CD14-positive monocyte (primary cell): ENCODE measurements around the gene GIN1. TPM values are rescaled to one million over a fixed set of nuclear protein-coding genes. Genes with fewer than 3 reads are reported as not detected.

Experiments used
- DNase-seq, 3 donors: peaks; one replicate each; pipeline ENCODE4 v3.0.0-alpha.2; 2011 to 2022
- H2AFZ ChIP-seq: 2 replicates; pipeline ENCODE4 v1.6.0; 2012; ENCODE audit warnings: mild to moderate bottlenecking, low read depth, low read length, inconsistent platforms; ENCODE audit not compliant: insufficient read depth, poor library complexity, severe bottlenecking
- H3K27ac ChIP-seq, 2 donors: 1 replicate in 1 of 2; 2 replicates in 1 of 2; pipeline ENCODE4 v1.5.1; 2012 to 2013; ENCODE audit warnings: low read length in 2 of 2, control low read depth in 1 of 2, inconsistent platforms in 1 of 2, low read depth in 1 of 2, mild to moderate bottlenecking in 1 of 2
- H3K27me3 ChIP-seq, 2 donors: one replicate each; pipeline versions ENCODE4 v1.6.0 to v1.6.1; 2011 to 2013; ENCODE audit warnings: low read length in 2 of 2; ENCODE audit not compliant: control insufficient read depth in 2 of 2, insufficient read depth in 2 of 2
- H3K36me3 ChIP-seq, 2 donors: replicated peaks in 1 of 2; 1 replicate in 1 of 2; 2 replicates in 1 of 2; pipeline versions ENCODE4 v1.5.1 to v1.6.1; 2012 to 2013; ENCODE audit warnings: low read length in 2 of 2, control low read depth in 1 of 2, inconsistent platforms in 1 of 2, mild to moderate bottlenecking in 1 of 2; ENCODE audit not compliant: insufficient read depth in 2 of 2, control insufficient read depth in 1 of 2
- H3K4me1 ChIP-seq, 2 donors: 1 replicate in 1 of 2; 2 replicates in 1 of 2; pipeline versions ENCODE4 v1.5.1 to v1.6.1; 2012 to 2013; ENCODE audit warnings: low read length in 2 of 2, control low read depth in 1 of 2, inconsistent platforms in 1 of 2, mild to moderate bottlenecking in 1 of 2, moderate library complexity in 1 of 2; ENCODE audit not compliant: insufficient read depth in 2 of 2, control insufficient read depth in 1 of 2
- H3K4me2 ChIP-seq: replicated peaks from 2 replicates; pipeline ENCODE3; 2012; ENCODE audit warnings: low read length, moderate library complexity, mild to moderate bottlenecking; ENCODE audit not compliant: poor library complexity, severe bottlenecking; ENCODE audit errors: extremely low read depth
- H3K4me3 ChIP-seq, 3 experiments: fragments of 200-600 bp in 1 of 3; sonication (generic) in 1 of 3; replicated peaks in 1 of 3; 1 replicate in 2 of 3; 2 replicates in 1 of 3; pipeline ENCODE4 v1.5.1; 2011 to 2013; ENCODE audit warnings: low read length in 3 of 3, mild to moderate bottlenecking in 3 of 3, control low read depth in 2 of 3, low read depth in 2 of 3, inconsistent platforms in 1 of 3, moderate library complexity in 1 of 3
- H3K79me2 ChIP-seq: 2 replicates; pipeline ENCODE4 v1.6.0; 2012; ENCODE audit warnings: mild to moderate bottlenecking, control low read depth, inconsistent platforms, low read length, moderate library complexity; ENCODE audit not compliant: insufficient read depth
- H3K9ac ChIP-seq: 2 replicates; pipeline ENCODE4 v1.6.0; 2017; ENCODE audit warnings: low read length, mild to moderate bottlenecking; ENCODE audit not compliant: insufficient read depth, poor library complexity, severe bottlenecking
- H3K9me3 ChIP-seq, 2 donors: replicated peaks in 1 of 2; 1 replicate in 1 of 2; 2 replicates in 1 of 2; pipeline versions ENCODE4 v1.5.1 to v1.6.1; 2012 to 2013; ENCODE audit warnings: low read length in 2 of 2, control low read depth in 1 of 2; ENCODE audit not compliant: control insufficient read depth in 1 of 2, insufficient read depth in 1 of 2
- H4K20me1 ChIP-seq: 2 replicates; pipeline ENCODE4 v1.6.0; 2012; ENCODE audit warnings: mild to moderate bottlenecking, low read length, control low read depth, moderate library complexity; ENCODE audit not compliant: insufficient read depth
- H3K27ac Mint-ChIP-seq, 7 donors: one replicate each; pipeline ENCODE4 v1.8.0; 2020; ENCODE audit warnings: mild to moderate bottlenecking in 7 of 7, mixed read lengths in 7 of 7, moderate library complexity in 6 of 7, inconsistent platforms in 2 of 7
- H3K27me3 Mint-ChIP-seq, 3 donors: one replicate each; pipeline ENCODE4 v1.8.0; 2021 to 2022; ENCODE audit warnings: low read depth in 3 of 3, mild to moderate bottlenecking in 3 of 3, mixed read lengths in 3 of 3, moderate library complexity in 3 of 3, inconsistent platforms in 1 of 3
- H3K36me3 Mint-ChIP-seq, 2 donors: one replicate each; pipeline ENCODE4 v1.8.0; 2020; ENCODE audit warnings: mixed read lengths in 2 of 2, inconsistent platforms in 1 of 2, mild to moderate bottlenecking in 1 of 2
- H3K4me1 Mint-ChIP-seq: one replicate; pipeline ENCODE4 v1.8.0; 2020; ENCODE audit warnings: mild to moderate bottlenecking, mixed read lengths
- H3K4me3 Mint-ChIP-seq, 2 donors: one replicate each; pipeline ENCODE4 v1.8.0; 2020; ENCODE audit warnings: mild to moderate bottlenecking in 2 of 2, mixed read lengths in 2 of 2, moderate library complexity in 1 of 2
- H3K9me3 Mint-ChIP-seq, 7 donors: one replicate each; pipeline ENCODE4 v1.8.0; 2020 to 2022; ENCODE audit warnings: mixed read lengths in 7 of 7, mild to moderate bottlenecking in 6 of 7, moderate library complexity in 6 of 7, inconsistent platforms in 2 of 7
- CTCF ChIP-seq: fragments of 200-600 bp; IDR thresholded peaks from one replicate; pipeline ENCODE4 v1.8.0; 2022; ENCODE audit warnings: antibody characterized with exemption, mild to moderate bottlenecking
- WGBS: methylation state at CpG from one replicate; pipeline ENCODE4 v1.1.5; 2013; ENCODE audit warnings: missing lambda C conversion rate; ENCODE audit not compliant: insufficient coverage; 5-methylcytosine and 5-hydroxymethylcytosine counted together
- intact Hi-C, 2 donors: fragments of 100-400 bp; cut with micrococcal nuclease; formaldehyde crosslinking; loops; one replicate each; pipeline versions ENCODE4 v1.15.0 to v1.15.1; 2023
- polyA plus RNA-seq, 3 donors: library from polyadenylated mRNA; depleted of rRNA in 1 of 3; unstranded in 2 of 3; stranded (reverse) in 1 of 3; fragments of 300-500 nt in 2 of 3; fragments of >200 nt in 1 of 3; fragmentation: Illumina TruSeq in 2 of 3; gene quantifications; 1 replicate in 2 of 3; 2 replicates in 1 of 3; pipeline ENCODE4 v1.2.3, GENCODE V29; 2012 to 2021

GIN1 gene
- polyA plus RNA-seq, 3 donors, result 2.2 to 4.7 (median 3.7) TPM

DNA sequence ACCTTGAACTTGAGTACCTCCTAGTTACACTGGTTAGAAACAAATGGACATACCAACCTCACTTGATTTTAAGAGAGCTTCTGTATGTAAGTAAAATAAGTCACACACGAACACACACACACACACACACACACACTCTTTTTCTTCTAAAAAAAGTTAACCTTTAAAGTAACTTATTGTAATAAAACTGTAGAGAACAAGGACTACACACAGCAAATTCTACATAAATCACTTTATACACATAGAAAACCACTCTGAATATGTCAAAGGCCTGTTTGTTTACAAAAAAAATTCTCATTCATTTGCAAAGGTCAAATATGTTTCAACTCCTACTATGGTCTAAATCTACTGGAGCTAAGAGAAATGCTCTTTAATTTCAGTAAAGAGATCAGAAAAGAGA is 29.1 kb downstream of the GIN1 start:
- H3K9me3 Mint-ChIP-seq, result peaks cover 1 to 9% (median 2%) of the 10 kb centered on the region in 7 donors
- H3K4me1 ChIP-seq, result no peaks in the 10 kb centered on the region
- H3K4me2 ChIP-seq, result no peak overlapping the region
- H3K27ac ChIP-seq, result no peak overlapping the region
- H3K79me2 ChIP-seq, result no peaks in the 10 kb centered on the region
- peaks cover 0 to 4% of the 10 kb centered on the region in 2 donors for H3K9me3 ChIP-seq
- no peaks in the 10 kb centered on the region for H4K20me1 ChIP-seq
- H3K4me3 ChIP-seq, result no peak overlapping the region
- H3K27me3 ChIP-seq, result no peaks in the 10 kb centered on the region
- peaks cover 2% of the 10 kb centered on the region for H3K4me1 Mint-ChIP-seq
- peaks cover 53 to 64% of the 10 kb centered on the region in 2 donors for H3K36me3 Mint-ChIP-seq
- DNase-seq, result no peak
- no peak overlapping the region for H2AFZ ChIP-seq
- H3K4me3 Mint-ChIP-seq, result no peak overlapping the region
- H3K27ac Mint-ChIP-seq, result no peak overlapping the region
- peaks cover 23 to 63% of the 10 kb centered on the region in 2 donors for H3K36me3 ChIP-seq
- WGBS, result no CpG with 5 or more reads among the region's 1 CpG
- no peaks in the 10 kb centered on the region for H3K27me3 Mint-ChIP-seq
- intact Hi-C loops, result no loop called here
- TF ChIP-seq CTCF, result no peak
- no peak overlapping the region for H3K9ac ChIP-seq

GRCh38 chr5:103089272-103089671 is 30.7 kb downstream of the GIN1 start:
- no peaks in the 10 kb centered on the region for H3K79me2 ChIP-seq
- H3K4me1 ChIP-seq, result no peaks in the 10 kb centered on the region
- no peak overlapping the region for H3K4me3 ChIP-seq
- peaks cover 28 to 72% of the 10 kb centered on the region in 2 donors for H3K36me3 ChIP-seq
- H3K36me3 Mint-ChIP-seq, result peaks cover 62 to 74% of the 10 kb centered on the region in 2 donors
- intact Hi-C loops, result no loop called here
- H3K9me3 Mint-ChIP-seq, result peaks cover 1 to 16% (median 10%) of the 10 kb centered on the region in 7 donors
- H4K20me1 ChIP-seq, result no peaks in the 10 kb centered on the region
- H3K27me3 Mint-ChIP-seq, result no peaks in the 10 kb centered on the region
- H2AFZ ChIP-seq, result no peak overlapping the region
- H3K9me3 ChIP-seq, result peaks cover 7 to 12% of the 10 kb centered on the region in 2 donors
- H3K9ac ChIP-seq, result no peak overlapping the region
- H3K27me3 ChIP-seq, result no peaks in the 10 kb centered on the region
- DNase-seq, result no peak
- no peak overlapping the region for H3K4me2 ChIP-seq
- no CpG with 5 or more reads among the region's 1 CpG for WGBS
- no peak overlapping the region for H3K27ac ChIP-seq
- no peak overlapping the region for H3K27ac Mint-ChIP-seq
- no peaks in the 10 kb centered on the region for H3K4me1 Mint-ChIP-seq
- no peak overlapping the region for H3K4me3 Mint-ChIP-seq
- no peak for TF ChIP-seq CTCF
